Urinary bladder (tissue), 4 donors: Measurements from ENCODE around the gene CDKN3. TPM values are rescaled to one million over a fixed set of nuclear protein-coding genes. Genes with fewer than 3 reads are reported as not detected.

Source experiments
- DNase-seq: peaks from one replicate; pipeline ENCODE4 v3.0.0-alpha.2; 2015; ENCODE audit errors: extremely low spot score
- H3K27ac ChIP-seq: one replicate; pipeline ENCODE4 v1.5.1; 2013; ENCODE audit warnings: low read depth, mild to moderate bottlenecking, moderate library complexity
- H3K36me3 ChIP-seq: one replicate; pipeline ENCODE4 v1.6.1; 2013; ENCODE audit warnings: mild to moderate bottlenecking, moderate library complexity; ENCODE audit not compliant: insufficient read depth
- H3K4me1 ChIP-seq: one replicate; pipeline ENCODE4 v1.6.1; 2013; ENCODE audit warnings: mild to moderate bottlenecking, moderate library complexity; ENCODE audit not compliant: insufficient read depth
- H3K4me3 ChIP-seq: one replicate; pipeline ENCODE4 v1.5.1; 2013; ENCODE audit warnings: low read depth, low read length
- whole genome bisulfite sequencing: extraction: QIAGEN DNeasy Blood & Tissue Kit; methylation state at CpG from one replicate; pipeline ENCODE4 v1.1.7; 2013; 5-methylcytosine and 5-hydroxymethylcytosine counted together
- polyA plus RNA-seq: library from polyadenylated mRNA; stranded (reverse); fragments of 200-250 nt; gene quantifications from one replicate; pipeline ENCODE4 v1.2.3, GENCODE V29; 2013
- total RNA-seq: library from RNA; depleted of rRNA; stranded (reverse); fragments of >200 nt; gene quantifications from one replicate; pipeline ENCODE4 v1.2.3, GENCODE V29; 2014
- donor health status: healthy with polysubstance abuse.
- donor health status: healthy.

The CDKN3 gene, protein sequence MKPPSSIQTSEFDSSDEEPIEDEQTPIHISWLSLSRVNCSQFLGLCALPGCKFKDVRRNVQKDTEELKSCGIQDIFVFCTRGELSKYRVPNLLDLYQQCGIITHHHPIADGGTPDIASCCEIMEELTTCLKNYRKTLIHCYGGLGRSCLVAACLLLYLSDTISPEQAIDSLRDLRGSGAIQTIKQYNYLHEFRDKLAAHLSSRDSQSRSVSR
- total RNA-seq (25.4 TPM), polyA plus RNA-seq (3.6 TPM)

DNA sequence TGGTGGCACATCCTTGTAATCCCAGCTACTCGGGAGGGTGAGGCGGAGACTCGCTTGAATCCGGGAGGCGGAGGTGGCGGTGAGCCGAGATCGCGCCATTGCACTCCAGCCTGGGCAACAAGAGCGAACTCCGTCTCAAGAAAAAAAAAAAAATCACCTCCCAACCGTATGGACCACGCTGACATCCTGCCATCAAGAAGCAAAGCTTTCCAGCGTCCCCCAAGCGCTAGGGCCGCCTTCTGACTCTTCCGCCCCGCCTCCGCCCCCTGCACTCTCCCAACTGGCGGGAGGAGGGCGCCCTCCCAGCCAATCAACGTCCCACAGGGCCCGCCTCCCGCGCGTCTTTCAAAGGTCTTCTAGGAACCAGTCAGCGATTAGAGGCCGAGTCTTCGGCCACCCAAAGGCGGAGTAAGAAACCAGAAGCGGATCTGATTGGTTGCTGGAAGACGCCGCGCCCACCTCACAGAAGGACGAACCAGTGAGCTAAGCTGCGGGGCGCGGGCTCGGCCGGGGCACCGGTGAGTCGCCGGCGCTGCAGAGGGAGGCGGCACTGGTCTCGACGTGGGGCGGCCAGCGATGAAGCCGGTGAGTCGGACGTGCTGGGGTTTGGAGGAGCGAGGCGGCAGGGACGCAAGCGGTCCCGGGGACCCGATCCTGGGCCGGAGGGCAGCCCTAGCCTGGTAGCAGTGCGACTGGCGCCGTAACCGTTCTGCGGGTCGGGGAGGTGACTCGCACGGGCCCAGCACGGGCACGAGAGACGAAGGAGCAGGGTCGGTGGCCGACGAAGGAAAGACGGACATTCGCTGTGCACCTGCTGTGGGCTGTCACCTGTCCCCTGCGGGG lies at the start of gene CDKN3:
Gene CDKN3, plus strand, starts transcription at position 515 of the 843 bp plus-strand sequence. Its CDS starts 62 bp downstream, at position 577.
- H3K4me1 ChIP-seq = no peaks in the 10 kb centered on the region
- 1% methylated on average over 76 of the region's 76 CpGs for WGBS
- no peaks in the 10 kb centered on the region for H3K36me3 ChIP-seq
- peak within 1 kb of the TSS; percentile 48 for H3K4me3 ChIP-seq
- no peak within 1 kb of the TSS for H3K27ac ChIP-seq
- peak; percentile 96 for DNase-seq

DNA sequence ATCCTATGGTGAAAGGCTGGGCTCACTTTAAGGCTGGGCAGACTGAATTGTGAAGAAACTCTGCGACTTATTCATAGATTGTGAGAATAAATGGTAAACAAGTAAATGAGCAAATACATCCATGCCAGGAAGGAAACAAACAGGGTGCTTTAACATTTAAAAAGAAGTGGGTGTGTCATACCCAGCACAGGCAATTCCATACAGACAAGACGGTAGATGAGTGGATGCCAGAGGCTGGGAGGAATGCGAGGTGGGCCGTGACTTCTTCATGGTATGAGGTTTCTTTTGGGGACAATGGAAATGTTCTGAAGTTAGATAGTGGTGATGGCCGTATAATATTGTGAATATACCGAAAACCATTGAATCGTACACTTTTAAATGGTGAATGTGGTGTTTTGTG lies 49.8 kb upstream of the CDKN3 start:
- 95% methylated on average over 7 of the region's 7 CpGs for WGBS
- Histone ChIP-seq H3K27ac (no peak overlapping the region), H3K4me1 (no peaks in the 10 kb centered on the region), H3K4me3 (no peak overlapping the region), H3K36me3 (no peaks in the 10 kb centered on the region)
- DNase-seq = no peak

GRCh38 chr14:54348001-54348611 lies 48.7 kb upstream of the CDKN3 start:
- no peak overlapping the region for H3K27ac ChIP-seq
- no peak overlapping the region for H3K4me3 ChIP-seq
- H3K36me3 ChIP-seq = no peaks in the 10 kb centered on the region
- DNase-seq = no peak
- 52% methylated on average over 5 of the region's 5 CpGs for WGBS
- H3K4me1 ChIP-seq = no peaks in the 10 kb centered on the region

DNA sequence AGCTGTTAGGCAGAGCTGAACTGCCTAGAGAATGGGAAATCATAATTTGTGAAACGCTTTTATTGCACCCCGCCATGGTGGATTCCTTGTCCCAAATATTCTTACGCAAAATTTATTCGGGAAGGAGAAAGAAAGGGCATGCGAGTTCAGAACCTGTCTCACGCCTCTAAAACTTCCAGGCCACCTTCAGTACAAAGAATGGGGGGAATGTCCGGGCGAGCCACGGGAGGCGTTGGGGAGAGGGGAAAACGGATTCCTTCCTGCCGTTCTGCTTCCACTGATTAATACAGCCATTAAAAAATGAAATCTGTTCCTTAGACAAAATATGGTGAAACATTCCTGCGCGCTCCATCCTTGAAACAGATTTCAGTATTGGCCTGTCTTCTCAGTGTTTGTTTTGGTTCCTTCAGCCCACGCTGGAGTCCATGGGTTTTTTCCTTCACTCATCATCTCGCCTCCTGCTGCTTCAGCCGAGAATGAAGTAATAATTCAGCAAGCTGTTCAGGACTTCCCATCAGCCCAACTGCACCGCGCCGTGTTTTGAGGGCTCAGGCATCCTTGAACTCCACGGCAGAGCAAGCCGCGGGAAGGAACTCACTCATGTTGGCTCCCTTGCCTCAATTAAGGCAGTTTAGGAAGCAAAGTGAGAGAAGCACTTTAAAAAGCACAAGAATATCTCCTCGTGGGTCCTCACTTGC lies 47.7 kb upstream of the CDKN3 start:
- Histone ChIP-seq H3K4me3 (no peak overlapping the region), H3K27ac (no peak overlapping the region), H3K4me1 (no peaks in the 10 kb centered on the region), H3K36me3 (no peaks in the 10 kb centered on the region)
- 62% methylated on average over 24 of the region's 24 CpGs for WGBS
- DNase-seq = no peak

DNA sequence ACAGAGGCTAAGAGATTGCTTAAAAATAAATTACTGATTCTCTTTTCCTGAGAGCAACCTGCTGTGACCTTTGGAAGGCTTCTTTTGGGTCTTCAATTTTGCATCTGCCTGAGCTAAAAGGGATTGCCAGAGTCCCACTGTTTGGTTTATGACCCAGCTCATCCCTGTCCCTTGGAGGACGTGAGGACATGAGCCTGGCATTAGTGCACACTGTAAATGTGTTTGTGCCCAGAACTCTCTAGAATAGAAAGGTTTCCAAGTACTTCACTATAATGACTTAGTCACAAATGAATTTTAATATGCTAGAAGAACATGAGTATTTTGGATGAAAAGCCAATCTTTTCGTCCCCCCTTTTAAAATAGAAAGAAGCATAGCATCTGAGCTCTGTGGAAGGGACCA lies 47.1 kb upstream of the CDKN3 start:
- DNase-seq = no peak
- H3K27ac ChIP-seq = no peak overlapping the region
- H3K4me3 ChIP-seq = no peak overlapping the region
- H3K36me3 ChIP-seq = no peaks in the 10 kb centered on the region
- no peaks in the 10 kb centered on the region for H3K4me1 ChIP-seq
- 22% methylated on average over 2 of the region's 2 CpGs for WGBS

DNA sequence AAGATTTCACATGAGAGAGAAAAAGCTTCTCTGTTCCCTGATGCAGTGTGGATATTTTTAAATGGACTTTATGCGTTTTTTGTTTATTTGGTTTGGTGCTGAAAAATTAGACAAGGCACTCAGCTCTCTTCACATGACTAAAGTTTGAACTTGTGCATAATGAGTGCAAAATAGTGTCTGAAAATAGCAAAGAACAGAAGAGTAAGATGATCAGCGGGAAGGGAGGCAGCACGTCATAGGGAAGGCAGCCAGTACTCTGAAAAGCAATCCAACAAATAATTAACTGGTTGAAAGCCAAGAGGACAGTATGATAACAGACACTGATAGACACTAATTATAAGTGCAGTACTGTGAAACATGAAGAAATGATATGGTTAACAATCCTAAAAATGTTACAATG lies 46.6 kb upstream of the CDKN3 start:
- no peaks in the 10 kb centered on the region for H3K4me1 ChIP-seq
- no peaks in the 10 kb centered on the region for H3K36me3 ChIP-seq
- 14% methylated on average over 3 of the region's 3 CpGs for WGBS
- no peak overlapping the region for H3K27ac ChIP-seq
- no peak overlapping the region for H3K4me3 ChIP-seq
- peak; percentile 70 for DNase-seq

DNA sequence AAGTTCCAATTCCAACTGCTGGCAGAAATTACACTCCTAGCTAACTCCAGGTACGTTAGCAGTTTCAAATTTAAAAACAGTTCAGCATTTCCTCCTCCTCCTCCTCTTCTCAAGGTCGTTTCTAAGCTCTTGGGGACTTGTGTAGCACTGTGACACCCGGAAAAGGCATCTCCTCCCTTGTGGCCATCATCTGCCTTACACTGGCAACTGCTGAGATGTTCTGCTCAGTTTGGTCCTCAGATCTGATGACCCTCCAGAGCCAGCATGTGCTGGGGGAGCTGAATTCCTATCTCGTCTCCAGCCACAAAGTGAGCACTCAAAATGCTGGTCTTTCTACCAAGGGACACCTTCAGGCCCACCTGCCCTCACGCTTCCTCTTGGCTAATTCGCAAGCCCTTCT lies 43.5 kb upstream of the CDKN3 start:
- Histone ChIP-seq H3K4me3 (no peak overlapping the region), H3K36me3 (no peaks in the 10 kb centered on the region), H3K27ac (no peak overlapping the region), H3K4me1 (no peaks in the 10 kb centered on the region)
- 87% methylated on average over 6 of the region's 6 CpGs for WGBS
- no peak for DNase-seq

DNA sequence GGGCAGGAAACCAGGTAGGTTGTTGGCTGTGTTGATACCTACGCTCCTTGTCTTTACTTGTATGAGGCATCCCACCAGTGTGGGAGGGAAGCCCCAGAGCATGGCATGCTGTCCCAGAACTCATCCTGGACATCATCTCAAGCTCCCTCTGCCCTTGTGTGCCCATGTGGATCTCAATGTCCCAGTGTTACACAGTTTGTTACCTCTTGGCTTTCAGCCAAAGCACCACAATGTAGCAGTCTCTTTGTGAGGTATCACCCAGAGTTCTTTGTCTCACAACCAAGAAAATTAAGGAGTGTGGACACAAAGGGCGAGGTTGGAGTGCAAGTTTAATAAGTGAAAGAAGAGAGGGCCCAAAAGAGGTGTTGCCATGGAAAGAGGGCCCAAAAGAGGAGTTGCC lies 43.1 kb upstream of the CDKN3 start:
- 81% methylated on average over 2 of the region's 2 CpGs for WGBS
- no peaks in the 10 kb centered on the region for H3K4me1 ChIP-seq
- H3K36me3 ChIP-seq = no peaks in the 10 kb centered on the region
- no peak overlapping the region for H3K27ac ChIP-seq
- DNase-seq = no peak
- H3K4me3 ChIP-seq = no peak overlapping the region

DNA sequence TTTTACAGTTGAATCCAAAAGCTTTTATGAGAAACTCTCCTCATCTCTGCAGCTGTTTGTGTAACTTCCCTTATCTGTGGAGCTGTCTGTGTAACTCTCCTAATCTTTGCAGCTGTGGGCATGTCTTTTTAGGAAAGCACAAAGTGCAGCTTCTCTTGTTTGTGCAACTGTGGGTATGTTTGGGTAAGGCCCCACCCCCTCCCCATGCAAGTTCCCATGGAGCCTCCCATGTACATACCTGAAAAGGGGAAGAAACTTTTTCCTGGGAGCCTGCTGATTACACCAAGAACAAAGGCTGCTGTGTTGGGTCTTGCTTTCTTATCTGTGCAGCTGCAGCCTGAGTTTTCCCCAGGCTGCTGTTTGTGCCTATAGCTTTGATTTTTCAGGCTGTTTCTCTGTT lies 42.7 kb upstream of the CDKN3 start:
- no peaks in the 10 kb centered on the region for H3K4me1 ChIP-seq
- no peak overlapping the region for H3K4me3 ChIP-seq
- no peak overlapping the region for H3K27ac ChIP-seq
- no peaks in the 10 kb centered on the region for H3K36me3 ChIP-seq
- DNase-seq = no peak

- H3K4me1 ChIP-seq = no peaks in the 10 kb centered on the region
- no peaks in the 10 kb centered on the region for H3K36me3 ChIP-seq
- H3K27ac ChIP-seq = no peak overlapping the region
- no peak overlapping the region for H3K4me3 ChIP-seq
- DNase-seq = no peak
Measured at GRCh38 chr14:54354968-54355641, 41.7 kb upstream of the CDKN3 start.

GRCh38 chr14:54355698-54356097 lies 41.1 kb upstream of the CDKN3 start:
- Histone ChIP-seq H3K4me3 (no peak overlapping the region), H3K36me3 (no peaks in the 10 kb centered on the region), H3K27ac (no peak overlapping the region), H3K4me1 (no peaks in the 10 kb centered on the region)
- 46% methylated on average over 2 of the region's 2 CpGs for WGBS
- DNase-seq = no peak

- WGBS = 65% methylated on average over 3 of the region's 3 CpGs
- Histone ChIP-seq H3K4me1 (no peaks in the 10 kb centered on the region), H3K27ac (no peak overlapping the region), H3K4me3 (no peak overlapping the region), H3K36me3 (no peaks in the 10 kb centered on the region)
- no peak for DNase-seq
Measured at GRCh38 chr14:54356172-54356571, 40.6 kb upstream of the CDKN3 start.

DNA sequence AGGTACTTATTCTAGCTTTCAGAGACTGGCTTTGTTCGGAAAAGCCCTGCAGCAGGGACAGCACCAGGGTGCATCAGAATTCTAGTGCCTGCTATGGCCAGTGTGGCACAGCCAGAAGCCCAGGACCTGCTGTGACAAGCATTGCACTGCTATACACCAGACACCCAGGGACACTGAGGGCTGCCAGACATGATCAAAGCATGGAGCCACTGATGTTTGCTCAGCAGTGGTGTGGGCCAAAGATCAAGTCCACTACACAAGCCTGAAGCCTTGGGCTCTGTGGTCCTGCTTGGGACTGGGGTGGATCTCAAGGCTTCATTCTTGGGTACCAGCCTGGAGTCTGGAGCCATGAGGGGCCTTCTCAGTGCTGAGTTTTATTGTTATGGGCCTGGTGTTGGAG lies 36.1 kb upstream of the CDKN3 start:
- H3K27ac ChIP-seq = no peak overlapping the region
- no peaks in the 10 kb centered on the region for H3K4me1 ChIP-seq
- no peaks in the 10 kb centered on the region for H3K36me3 ChIP-seq
- no peak overlapping the region for H3K4me3 ChIP-seq
- no peak for DNase-seq
- 96% methylated on average over 1 of the region's 1 CpG for WGBS
